ENCODE results near the gene TMEM131.
A peak's percentile ranks its signal among the peaks of the same experiment; 100 is the strongest.
"Not testable (repeated sequence)": the region's sequence is repeated elsewhere in the genome, so short reads cannot be mapped to it uniquely, and the experiment has no call there.

The TMEM131 gene, protein sequence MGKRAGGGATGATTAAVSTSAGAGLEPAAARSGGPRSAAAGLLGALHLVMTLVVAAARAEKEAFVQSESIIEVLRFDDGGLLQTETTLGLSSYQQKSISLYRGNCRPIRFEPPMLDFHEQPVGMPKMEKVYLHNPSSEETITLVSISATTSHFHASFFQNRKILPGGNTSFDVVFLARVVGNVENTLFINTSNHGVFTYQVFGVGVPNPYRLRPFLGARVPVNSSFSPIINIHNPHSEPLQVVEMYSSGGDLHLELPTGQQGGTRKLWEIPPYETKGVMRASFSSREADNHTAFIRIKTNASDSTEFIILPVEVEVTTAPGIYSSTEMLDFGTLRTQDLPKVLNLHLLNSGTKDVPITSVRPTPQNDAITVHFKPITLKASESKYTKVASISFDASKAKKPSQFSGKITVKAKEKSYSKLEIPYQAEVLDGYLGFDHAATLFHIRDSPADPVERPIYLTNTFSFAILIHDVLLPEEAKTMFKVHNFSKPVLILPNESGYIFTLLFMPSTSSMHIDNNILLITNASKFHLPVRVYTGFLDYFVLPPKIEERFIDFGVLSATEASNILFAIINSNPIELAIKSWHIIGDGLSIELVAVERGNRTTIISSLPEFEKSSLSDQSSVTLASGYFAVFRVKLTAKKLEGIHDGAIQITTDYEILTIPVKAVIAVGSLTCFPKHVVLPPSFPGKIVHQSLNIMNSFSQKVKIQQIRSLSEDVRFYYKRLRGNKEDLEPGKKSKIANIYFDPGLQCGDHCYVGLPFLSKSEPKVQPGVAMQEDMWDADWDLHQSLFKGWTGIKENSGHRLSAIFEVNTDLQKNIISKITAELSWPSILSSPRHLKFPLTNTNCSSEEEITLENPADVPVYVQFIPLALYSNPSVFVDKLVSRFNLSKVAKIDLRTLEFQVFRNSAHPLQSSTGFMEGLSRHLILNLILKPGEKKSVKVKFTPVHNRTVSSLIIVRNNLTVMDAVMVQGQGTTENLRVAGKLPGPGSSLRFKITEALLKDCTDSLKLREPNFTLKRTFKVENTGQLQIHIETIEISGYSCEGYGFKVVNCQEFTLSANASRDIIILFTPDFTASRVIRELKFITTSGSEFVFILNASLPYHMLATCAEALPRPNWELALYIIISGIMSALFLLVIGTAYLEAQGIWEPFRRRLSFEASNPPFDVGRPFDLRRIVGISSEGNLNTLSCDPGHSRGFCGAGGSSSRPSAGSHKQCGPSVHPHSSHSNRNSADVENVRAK (N-terminal part only)

DNA sequence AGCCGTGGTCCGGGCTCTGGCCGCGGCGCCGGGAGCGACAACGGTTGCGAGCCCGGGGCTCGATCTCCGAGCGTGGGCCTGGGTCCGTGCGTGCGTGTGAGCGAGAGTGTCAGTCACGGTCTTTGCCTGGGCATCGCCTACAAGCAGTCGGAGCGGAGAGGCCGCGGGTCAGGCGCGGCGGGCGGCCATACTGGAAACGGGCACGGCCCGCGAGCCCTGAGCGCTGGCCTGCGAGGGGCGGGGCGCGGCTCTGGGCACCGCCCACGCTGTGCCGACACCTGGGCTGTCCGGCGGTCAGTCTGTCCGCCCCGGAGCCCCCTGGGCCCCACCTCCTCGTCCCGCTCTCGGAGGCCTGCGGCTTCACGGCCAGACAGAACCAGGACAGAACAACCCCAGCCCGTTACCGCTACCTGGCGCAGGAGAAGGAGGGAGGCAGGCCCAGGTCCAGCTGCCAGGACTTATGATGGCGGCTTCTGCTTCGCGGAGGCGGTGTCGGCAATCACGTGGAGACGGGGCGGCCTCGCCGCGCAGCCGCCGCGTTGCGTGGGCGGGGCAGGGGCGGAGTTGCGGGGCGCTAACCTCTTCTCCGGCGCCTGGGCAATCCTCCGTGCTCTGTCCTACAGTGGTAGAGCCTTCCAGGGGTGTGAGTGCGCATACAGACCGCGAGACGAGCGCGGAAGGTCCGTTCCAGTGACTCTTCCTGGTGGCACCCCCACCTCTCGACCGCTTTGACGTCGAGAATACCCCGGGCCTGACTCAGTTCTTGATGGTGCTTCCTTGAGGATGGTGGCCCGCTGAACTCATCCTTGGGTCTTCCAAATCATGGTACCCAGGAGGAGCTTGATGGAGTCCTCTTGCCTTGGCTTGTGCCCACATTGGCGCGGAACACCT is at the start of gene TMEM131:
Gene TMEM131 (minus strand): TSS at position 215 of the 891 bp plus-strand sequence. CDS start 286 bp downstream, outside the sequence.
- DNase-seq (ENCODE audit: low spot score) = peak; percentile 92

GRCh38 chr2:98044730-98045129 is 49.0 kb upstream of the TMEM131 start:
- not testable (repeated sequence) for DNase-seq (ENCODE audit: low spot score)

DNA sequence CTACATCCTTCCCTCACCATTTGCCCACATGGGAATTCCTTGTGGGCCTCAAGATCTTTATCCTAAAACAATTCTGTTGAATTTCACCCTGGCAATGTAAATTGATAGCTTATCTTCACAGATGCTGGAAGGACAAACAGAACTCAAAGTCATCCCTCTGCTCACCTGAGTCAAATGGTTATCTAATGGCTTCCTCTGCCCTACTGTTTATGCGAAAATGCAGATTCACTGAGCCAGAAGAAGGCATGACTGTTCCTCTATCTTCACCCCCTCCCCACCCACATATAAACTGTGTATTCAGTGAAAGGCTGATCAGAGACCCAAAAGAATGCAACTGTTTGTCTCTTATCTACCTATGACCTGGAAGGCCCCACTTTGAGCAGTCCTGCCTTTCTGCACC is 47.4 kb upstream of the TMEM131 start:
- DNase-seq (ENCODE audit: low spot score) = no peak

DNA sequence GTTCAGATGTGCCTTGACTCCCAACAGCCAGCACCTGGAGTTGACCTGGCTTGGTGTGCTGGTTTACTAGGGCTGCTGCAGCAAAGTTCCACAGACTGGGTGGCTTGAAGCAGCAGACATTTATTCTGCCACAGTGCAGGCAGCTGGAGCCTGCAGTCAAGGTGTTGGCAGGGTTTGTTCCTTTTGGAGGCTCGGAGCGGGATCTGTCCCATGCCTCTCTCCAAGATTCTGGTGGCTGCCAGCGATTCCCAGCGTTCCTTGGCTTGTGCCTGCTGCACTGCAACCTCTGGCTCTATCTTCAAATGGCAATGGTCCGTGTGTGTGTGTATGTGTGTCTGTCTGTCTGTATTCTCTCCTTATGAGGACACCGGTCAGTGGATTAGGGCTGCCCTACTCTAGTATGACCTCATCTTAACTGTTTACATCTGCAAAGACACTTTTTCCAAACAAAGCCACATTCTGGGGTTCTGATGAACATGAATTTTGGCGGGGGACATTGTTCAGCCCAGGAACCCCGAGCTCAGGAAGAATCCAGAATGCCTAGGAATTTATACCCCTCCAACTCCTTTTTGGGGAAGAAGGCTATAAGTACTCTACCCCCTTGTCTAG is 44.7 kb upstream of the TMEM131 start:
- DNase-seq (ENCODE audit: low spot score) = no peak

DNA sequence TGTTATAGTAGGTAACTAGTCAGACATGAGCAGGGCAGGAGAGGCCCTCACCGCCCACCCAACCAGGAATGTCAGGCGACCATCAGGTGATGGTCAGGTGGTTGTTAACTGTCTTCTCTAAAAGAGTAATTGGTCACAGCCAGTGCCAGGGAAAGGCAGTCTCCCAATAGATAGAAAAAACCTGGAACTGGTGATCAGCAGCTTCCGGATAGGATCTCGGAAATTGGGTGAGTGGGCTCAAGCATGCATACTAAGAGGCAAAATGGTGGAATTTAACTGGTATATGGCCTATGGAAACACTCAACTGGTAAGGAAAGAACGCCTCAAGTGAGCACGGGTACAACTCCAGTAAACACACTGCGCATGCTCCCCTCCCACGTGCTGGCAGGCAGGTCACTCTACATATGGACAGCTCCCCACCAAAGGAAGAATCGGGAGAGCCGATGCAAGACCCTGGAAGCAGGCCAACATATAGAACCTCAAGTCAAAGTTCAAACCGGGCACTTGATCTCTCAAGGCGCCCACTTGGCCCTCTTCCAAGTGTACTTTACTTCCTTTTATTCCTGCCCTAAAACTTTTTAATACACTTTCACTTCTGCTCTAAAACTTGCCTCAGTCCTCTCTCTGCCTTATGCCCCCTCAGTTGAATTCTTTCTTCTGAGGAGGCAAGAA is 43.5 kb upstream of the TMEM131 start:
- no peak for DNase-seq (ENCODE audit: low spot score)

DNA sequence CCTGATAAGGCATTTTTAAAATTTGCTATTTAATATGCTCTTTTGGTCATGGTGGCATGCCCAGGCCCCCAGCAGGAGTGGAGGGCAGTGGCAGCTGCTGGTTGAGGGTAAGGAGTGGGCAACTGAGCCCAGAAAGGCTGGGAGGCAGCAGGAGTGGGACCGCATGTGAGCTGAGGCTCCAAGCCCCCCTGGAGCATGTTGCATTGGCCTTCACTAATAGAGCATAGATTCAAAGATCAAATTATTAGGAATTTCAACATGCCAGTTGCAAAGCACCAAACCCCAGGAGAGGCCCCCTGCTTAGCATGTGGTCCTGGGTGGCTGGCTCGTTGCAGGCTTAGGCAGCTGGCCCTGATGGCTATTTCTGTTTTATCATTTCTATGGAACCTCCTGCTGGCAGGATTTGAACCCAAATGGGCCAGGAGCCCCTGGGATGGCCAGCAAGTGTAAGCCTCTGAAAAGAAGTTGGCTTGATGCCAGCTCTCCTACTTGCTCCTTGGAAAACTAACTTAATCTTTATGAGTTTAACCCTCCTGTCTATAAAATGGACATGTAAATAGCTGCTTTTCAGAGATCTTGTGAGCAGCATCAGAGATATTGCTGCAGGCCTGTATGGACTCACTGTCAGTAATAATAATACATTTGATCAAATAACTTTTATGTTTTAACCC is 42.1 kb upstream of the TMEM131 start:
- DNase-seq (ENCODE audit: low spot score) = no peak

- no peak for DNase-seq (ENCODE audit: low spot score)
These were observed 41.5 kb upstream of the TMEM131 start for GRCh38 chr2:98037206-98037605.

DNA sequence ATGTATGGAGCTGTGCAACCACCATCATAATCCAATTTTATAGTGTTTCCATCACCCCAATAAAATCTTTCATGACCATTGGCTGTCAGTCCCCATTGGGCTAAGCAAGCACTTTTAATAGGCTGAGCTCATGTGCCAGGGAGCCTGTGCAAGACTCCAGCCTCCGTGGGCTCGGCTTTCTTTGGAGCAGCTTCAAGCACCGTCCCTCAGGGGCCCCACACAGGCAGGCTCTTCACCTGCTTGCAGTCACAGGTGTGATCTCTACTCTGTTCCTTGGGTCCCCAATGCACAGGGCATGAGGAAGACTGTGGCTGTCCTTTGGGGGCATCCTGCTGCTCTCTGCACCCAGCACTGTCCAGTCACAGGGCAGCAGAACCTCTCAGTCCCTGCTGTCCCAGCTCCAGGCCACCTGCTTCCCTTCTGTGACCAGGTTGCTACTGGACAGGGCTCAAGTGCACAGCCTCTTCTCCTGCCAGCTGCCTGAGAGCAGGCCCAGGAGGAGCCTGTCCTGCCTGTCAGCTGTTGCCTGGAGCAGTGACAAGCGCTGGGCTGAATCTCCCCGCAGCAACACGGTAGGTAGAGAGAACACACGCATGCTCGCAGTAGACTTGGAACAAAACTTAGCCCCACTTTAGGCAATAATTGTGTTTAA is 40.7 kb upstream of the TMEM131 start:
- DNase-seq (ENCODE audit: low spot score) = no peak

DNA sequence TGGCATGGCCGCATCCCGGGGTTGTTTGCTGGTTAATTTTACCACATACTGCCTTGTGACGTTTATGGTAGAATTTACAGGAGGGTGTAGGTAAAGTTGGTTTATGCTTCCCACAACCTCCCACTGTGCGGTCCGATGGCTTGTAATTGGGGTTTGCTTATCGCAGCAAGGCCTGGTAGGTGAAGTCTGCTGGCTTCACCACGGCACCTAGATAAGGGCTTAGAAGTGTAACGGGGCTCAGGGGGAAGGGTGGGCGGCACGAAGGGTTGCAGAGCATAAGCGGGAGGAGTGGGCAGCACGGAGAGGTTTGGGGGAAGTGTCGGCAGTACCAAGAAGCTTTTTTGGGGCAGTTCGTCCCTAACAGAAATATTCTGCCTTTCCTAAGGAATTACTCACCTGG is 39.0 kb upstream of the TMEM131 start:
- no peak for DNase-seq (ENCODE audit: low spot score)

DNA sequence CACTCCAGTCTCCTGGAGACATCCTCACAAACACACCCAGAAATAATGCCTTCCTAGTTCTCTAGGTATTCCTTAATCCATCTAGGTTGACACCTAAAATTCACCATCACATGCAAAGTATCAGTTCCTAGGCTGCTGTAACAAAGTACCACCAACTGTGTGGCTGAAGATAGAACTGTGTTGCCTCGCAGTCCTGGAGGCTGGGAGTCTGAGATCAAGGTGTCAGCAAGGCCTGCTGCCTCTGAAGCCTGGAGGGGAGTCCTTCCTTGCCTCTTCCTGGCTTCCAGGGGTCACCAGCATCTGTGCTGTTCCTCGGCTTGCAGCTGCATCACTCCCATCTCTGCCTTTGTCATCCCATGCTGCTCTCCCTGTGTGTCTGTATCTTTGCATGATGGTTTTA is 36.3 kb upstream of the TMEM131 start:
- no peak for DNase-seq (ENCODE audit: low spot score)

DNA sequence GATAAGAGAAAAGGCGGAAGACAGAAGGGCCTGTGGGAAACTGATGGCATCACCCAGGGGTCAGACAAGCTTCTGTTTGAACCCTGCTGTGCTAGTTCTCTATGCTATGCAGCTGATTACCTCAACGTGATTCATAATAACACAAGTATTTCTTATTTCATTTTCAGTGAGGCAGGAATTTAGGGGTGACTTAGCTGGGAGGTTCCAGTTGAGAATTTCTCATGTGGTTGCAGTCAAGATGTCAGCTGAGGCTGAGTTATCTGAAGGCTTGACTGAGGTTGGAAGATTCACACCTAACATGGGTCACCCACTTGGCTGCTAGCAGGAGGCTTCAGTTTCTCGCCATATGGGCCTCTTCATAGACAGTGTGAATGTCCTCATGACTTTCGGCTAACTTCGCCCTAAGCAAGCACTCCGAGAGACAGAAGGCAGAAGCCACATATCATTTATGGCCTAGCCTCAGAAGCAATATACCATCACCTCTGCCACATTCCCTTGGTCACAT is 34.0 kb upstream of the TMEM131 start:
- DNase-seq (ENCODE audit: low spot score) = no peak

DNA sequence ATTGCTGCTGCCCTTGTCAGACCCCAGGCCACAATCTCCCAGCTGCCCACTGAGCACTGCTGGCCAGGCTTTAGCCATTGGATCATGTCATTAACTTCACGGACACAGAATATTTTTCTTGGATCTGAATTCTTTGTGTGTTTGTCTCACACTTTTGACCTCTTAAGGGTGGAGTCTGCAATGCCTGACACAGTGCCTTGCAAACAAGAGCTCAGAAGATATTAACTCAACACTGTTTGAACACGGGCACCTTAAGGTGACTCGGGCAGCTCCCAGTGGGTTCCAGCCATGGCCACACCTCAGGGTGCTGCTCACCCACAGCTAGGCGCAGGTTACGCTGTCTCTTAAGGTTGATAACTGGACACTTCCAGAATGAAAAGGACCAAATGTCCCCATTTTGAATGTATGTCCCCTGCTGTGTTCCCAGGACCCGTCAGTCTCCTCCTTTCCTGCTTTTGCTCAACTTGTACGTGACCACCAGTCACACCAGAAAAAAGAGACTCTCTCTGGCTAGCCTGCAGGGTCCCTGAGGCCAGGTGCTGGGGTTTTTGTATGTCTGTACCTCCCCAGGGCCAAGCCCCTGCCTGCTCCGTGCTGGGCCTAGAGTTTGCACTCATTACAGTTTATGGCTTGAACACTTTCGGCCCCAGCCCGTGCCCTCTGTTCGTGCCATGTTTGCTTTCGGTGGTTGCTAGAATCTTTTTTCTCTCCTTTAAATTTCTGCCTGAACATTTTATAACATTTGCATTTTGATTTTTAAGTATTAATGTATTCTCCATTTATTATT is 33.4 kb upstream of the TMEM131 start:
- no peak for DNase-seq (ENCODE audit: low spot score)

- no peak for DNase-seq (ENCODE audit: low spot score)
These were observed 32.4 kb upstream of the TMEM131 start for GRCh38 chr2:98028101-98028561.

GRCh38 chr2:98027538-98027937 is 31.8 kb upstream of the TMEM131 start:
- DNase-seq (ENCODE audit: low spot score) = no peak

GRCh38 chr2:98026927-98027522 is 31.3 kb upstream of the TMEM131 start:
- DNase-seq (ENCODE audit: low spot score) = peak; percentile 31

DNA sequence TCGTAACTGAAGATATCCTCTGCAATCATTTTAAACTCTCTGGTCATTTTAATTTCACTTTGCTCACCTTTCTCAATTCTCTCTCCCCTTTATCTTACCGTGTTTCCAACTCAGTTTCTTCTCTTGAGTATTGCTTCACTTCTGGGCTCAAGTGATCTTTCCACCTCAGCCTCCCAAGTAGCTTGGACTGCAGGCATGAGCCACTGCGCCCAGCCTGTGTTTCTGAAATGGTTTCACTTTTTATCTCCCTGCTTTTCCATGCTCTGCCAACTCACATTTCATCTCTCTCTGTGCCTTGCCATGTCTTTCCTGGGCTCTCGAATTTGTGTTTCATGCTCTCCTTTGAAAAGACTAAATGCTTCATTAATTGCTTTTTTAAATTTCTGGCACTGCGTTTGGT is 30.5 kb upstream of the TMEM131 start:
- DNase-seq (ENCODE audit: low spot score) = no peak

DNA sequence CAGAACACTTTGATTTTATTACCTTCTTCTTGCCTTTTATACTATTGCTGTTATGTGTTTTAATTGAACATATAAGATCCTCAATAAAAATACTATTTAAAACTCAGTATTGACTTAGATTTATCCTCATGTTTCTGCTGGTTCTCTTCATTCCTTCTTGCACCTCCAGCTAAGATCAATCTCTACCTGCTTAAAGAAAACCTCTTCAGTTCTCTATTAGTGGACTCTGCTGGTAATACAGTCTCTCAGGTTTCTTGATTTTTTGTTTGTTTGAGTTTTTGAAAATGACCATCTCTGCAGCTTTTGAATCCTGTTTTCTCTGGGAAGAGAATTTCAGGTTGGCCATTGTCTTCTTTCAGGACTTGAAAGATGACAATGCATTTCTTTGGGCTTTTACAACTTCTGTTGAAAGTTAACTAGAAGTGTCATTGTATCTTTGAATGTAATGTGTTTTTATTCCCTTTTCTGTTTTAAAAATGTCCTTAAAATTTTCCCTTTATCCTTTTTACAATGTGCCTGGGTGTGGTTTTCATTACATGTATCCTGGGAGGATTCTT is 29.8 kb upstream of the TMEM131 start:
- no peak for DNase-seq (ENCODE audit: low spot score)

All from putamen (tissue), 1 donor.